HG02588 (cell line): Measurements from ENCODE around the gene CFAP74.
"Not testable (repeated sequence)": the region's sequence is repeated elsewhere in the genome, so short reads cannot be mapped to it uniquely, and the experiment has no call there.

ENCODE experiments used
- ATAC-seq: cut with Tn5 transposase; IDR thresholded peaks from one replicate; pipeline ENCODE4 v1.9.1; 2021; ENCODE audit warnings: mild to moderate bottlenecking, moderate library complexity; ENCODE audit not compliant: unreplicated experiment

The CFAP74 gene

DNA sequence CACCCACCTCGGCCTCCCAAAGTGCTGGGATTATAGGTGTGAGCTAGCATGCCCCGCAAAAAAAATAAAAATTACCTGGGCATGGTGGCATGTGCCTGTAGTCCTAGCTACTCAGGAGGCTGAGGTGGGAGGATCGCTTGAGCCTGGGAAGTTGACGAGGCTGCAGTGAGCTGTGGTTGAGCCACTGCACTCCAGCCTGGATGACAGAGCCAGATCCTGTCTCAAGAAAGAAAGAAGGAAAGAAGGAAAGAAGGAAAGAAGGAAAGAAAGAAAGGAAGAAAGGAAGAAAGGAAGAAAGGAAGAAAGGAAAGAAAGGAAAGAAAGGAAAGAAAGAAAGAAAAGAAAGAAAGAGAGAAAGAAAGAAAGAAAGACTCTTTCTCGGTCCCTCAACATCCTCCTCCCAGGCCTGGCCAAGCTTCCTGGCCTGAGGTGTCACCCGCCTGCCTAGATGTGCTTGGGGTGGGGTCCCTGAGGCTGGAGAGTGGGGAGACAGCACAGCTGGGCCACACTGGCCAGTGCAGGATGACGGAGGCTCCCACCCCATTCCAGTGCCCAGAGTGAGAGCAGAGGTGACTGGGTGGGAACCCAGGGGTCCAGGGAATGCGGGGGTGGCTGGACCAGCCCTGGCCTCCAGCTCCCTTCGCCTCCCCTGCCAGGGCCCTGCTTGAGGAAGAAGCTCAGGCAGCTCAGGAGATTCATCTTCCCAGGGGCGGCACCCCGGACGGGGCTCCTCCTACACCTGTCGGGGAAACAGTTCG lies 102.5 kb downstream of the CFAP74 start:
- ATAC-seq = no peak

DNA sequence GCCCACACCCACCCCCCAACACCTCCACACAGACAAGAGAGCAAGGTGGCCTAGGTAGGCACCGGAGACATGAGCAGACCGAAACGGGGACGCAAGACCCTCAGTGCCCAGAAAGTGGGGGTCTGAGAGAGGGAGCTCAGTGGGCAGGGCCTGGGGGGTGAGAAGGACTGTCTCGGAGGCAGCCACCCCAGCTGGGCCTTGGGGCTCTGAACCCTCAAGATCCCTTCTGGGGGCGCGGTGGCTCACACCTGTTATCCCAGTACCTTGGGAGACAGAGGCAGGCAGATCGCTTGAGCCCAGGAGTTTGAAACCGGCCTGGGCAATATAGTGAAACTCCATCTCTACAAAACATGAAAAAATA lies 103.6 kb downstream of the CFAP74 start:
- no peak for ATAC-seq

DNA sequence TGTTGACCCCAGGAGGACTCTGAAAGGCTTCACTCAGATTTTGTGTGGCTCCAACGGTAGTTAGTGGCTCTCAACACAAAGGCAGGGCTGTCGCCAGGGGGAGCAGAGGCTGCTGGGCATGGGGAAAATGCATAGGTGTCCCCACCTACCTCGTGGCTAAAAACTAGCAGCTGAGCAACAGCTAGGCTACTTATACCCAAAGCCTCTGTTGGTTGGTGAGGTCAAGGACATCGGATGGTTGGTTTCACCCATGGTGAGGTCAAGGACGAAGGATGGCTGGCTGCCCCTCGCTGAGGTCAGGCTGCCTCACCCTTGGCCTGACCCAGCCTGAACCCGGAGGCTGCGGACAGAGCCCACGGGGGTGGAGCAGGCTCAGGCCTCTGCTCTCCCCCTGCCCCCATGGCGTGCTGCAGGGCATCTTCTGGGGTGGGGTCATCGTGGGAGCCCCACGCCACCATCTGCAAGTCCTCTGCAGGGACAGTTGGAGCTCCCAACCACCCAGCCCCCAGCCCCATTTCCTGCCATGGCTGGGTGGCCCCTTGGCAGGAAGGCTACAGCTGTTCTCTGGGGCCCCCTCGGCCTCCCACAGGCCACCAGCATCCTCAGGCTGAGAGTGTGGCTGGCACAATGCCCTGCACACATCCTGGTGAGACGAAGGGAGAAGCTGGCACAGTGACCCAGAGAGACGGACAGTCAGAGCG lies 104.2 kb downstream of the CFAP74 start:
- no peak for ATAC-seq

DNA sequence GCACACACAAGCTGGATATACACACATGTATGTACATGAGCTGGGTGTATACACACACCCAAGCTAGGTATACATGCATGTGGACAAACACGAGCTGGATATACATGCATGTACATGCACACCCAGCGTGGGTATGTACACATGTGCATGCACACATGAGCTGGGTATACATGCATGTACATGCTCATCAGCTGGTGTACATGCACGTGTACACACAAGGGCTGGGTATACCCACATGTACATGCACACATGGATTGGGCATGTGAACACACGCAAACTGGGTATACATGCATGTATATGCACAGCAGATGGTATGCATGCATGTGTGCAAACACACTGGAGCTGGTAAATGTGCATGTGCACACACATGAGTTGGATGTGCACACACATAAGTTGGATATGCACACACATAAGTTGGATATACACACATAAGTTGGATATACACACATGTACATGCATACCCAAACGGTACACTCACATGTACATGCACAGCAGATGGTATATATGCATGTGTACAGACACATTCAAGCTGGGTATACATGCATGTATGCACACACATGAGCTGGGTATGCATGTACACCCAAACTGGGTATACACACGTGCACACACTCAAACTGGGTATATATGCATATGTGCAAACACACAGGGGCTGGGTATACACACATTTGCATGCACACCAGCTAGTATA lies 105.2 kb downstream of the CFAP74 start:
- ATAC-seq = no peak

DNA sequence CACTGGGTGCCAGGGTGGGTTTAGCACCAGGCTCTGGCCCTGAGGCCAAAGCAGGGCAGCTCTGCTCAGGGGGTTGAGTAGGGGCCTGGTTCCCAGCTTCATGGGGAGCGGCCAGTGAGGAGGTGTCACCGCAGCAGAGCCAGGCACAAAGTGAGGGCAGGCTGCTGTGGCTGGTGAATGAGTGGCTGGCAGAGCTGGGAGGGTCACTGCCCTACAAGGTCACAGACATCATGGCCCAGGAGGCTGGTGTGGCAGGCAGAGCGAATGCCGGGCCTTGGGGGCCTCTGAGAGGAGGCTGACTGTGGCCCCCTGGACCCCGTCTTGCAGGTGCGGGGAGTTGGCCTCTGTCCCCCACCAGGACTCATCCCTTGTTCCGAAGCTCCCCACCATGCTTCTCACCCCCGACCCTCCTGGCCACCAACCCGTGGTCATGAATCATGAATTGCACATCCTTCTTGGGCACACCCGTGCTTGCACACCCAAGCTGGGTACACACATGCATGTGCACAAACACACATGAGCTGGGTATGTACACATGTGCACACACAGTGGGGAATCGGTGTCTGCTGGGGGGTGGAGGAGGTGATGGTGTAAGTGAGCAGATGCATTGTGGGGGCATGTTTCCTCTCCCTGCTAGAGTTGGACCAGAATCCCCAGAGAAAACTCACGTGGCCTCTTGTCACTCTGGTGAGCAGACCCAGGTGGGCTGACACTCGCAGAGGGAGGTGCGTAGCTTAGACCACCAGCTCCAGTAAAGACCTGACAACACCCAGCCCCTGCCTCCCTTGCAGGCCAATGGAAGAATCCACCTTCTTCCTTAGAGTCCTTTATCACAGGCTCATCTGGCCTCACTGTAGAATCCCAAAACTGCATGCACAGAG lies 107.9 kb downstream of the CFAP74 start:
- ATAC-seq = no peak

DNA sequence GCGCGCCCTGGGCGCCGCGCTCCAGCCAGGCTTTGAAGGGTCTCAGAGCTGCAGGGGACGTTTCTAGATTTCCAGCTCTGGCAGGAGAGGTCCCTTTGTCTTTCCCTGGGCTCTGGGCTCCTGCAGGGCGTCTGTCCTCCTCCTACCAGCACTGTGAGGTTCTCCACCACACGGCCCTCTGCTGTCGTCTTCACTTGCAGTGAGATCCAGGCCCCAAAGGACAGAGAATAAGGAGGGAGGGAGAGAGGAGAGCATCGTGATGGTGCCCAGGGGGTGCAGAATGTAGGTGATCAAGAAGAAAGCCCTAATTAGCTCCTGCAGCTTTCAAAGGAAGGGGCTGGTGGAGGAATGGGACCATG lies 108.5 kb downstream of the CFAP74 start:
- no peak for ATAC-seq

DNA sequence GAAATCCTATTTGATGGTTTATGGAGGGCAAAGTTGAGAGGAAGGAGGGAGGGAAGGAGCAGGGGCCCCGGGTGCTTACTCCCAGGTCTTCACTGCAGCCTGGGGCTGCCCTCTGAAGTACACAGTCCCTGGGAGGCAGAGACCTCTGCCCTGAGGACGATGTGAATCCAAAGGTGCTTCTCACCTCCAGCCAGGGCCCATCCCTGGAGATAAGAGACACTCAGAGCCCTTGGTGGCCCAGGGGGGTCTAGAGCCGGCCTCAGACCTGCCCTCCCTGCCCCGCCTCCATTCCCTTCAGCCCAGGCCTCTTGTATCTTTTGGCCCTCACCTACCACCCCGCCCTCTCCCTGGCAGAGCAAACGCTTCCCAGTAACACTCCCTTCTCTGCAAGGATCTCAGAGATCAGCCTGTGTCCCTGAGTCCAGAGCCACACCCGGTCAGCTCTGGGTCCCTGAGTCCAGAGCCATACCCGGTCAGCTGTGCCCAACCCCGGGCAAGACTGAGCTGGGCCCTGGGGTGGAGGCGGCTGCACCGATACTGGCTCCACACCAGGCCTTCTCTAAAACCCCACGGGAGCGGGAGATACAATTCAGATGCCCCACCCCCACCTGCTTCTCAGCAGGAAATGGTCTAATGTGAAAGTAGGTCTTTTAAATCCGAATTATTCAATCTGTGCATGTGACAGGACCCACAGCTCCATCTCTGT lies 109.1 kb downstream of the CFAP74 start:
- ATAC-seq = no peak

DNA sequence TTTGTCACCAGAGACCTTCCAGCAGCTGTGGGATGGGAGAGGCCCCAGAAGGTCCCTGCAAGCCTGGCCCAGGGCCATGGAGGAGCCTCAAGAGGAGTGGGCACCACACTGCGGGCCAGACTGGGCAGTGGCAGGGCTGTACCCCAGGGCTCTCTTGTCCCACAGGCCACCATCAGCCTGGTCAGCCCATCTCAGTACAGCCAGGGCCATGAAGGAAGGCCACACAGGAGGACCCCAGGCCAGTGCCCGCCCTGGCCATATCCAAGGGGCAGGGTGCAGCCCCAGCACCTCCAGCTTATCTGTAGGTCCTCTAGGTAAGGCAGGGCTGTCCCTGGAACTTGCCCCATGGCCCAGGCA lies 109.6 kb downstream of the CFAP74 start:
- ATAC-seq = no peak

DNA sequence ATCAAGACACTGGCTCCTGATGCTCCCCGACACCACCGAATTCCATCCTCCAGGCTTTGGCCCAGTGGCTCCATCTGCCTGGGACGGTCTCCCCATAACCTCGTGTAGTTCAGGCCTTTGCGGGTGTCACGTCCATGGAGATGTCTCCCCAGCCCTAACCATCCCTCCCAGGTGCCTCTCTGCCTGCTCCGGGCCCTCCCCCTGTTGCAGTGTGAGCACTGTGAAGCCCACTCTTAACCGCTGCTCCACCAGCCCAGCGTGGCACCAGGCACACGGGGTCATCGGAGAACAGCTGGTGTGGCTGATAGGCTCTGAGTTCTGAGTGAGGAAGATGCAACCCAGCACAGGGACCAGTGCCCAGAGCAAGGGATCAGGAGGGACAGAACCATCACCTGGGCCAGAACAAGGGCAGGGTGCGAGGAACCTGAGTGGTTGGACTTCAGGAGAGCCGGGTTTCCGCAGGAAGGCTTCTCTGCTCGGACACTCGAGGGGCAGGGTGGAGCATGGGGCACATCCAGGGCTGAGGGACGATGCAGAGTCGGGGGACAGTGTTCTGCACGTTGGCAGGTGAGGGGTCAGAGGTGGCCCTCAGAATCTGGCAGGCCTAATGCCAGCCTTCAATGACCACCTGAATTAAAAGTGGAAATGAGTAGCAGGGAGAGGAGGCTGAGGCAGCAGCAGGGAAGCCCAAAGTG lies 110.1 kb downstream of the CFAP74 start:
- ATAC-seq = no peak

DNA sequence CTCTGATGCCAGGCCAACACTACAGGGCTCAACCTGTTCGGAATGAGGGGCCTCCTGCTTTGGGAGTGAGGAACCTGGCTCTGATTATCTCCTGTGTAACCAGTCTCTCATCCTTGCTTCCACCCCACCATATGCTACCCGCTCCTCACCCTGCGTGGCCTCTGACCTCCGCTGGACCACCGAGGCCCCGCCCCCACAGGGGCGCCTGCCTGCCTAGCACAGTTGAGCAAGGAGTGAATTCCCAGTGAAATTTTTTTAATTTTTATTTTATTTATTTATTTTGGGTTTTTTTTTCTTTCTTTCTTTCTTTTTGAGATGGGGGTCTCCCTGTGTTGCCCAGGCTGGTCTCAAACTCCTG lies 110.8 kb downstream of the CFAP74 start:
- ATAC-seq = no peak

DNA sequence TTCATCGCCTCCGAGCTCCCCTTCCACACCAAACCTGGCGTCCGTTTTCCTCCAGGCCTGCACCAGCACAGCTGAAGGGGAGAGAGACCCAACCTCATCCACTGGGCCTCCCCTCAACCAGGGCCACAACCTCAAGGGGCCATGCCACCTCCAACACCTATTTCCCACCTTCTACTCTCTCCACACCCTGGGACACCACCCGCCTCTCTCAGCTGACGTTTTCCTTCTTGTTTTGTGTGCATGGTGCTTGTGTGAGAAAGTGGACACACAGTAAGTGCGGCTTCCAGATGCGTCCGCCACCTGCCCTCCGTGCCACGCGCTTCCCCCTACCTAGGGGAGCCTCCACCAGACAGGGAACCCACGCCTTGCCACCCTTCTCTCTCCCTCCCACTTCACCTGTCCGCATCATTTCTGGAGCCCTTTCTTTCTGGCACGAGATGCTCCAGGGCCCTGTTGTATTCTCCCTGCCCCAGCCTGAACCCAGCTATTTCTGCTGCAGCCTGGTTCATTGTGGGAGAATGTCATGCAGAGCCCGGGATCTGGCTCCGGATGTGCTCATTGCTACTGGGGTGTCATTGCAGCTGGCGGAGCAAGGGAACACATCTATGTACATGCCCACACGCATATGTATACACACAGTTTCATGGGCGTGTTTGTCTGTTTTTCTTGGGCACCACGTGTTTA lies 111.4 kb downstream of the CFAP74 start:
- no peak for ATAC-seq

DNA sequence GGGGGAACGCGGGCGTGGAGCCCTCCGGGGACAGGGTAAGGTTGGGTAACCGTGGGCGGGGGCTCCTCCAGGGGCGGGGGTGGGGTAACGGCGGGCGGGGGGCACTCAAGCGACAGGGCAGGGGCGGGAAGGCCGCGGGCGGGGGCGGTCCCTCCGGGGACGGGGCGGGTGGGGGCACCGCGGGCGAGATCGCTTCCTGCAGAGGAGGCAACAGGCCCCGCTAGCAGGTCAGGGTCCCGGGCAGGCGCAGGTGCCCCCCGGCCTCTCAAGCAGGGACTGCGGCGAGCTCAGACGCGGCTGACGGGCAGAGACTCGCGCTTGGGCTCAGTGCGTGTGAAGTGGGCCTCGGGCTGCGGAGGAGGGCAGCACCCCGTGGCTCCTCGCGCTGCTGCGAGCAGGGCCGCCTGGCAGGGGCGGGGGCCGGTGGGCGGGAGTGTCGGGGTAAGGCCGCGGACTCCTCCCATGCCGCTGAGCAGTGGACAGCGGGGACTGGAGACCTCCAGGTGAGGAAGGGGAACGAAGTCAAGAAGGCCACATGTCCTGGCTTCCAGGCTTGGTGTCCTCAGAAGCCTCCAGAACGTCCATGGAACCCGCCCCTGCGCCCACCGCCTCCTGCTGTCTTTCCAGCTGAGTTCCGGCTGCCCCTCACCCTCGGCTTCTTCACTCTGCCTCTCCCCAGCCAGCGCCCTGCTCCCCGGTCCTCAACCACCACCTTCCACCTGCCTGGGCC lies 112.1 kb downstream of the CFAP74 start:
- ATAC-seq = peak; percentile 20

DNA sequence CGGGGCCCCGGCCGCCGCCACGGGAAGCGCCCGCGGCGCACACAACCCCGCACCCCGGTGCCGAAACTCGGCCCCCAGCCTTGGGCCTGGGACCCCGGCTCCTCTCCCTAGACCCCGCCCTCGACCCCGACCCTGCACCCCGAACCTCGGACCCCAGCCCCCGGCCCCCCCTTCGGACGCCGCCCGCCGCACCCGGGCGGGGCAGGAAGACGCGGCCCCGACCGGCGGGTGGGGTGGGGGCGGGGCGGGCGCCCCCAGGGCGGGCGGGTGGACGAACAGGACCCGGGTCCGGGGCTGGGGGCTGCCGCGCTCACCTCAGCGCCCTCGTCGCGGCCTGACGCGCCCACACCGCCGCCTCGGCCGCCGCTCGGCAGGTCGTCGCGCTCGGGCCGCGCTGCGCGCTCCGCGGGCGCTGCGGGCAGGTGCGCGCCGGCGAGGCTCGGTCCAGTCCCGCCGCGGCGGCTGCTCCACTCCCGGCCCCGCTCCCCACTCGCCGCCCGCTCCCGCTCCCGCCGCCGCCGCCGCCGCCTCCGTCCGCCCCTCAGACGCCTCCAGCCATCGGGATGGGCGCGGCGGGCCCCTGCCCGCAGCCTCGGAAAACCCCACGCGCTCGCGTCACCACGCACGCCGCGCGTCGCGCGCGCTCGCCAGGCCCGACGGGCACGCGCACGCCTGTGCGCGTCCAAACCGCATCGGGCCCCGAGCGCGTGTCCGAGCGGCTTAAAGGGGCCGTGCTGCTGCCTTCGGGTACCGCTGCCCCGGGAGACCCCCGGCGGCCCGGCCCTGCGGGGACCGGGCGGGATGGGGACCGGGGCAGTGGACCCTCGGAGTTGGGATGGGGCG lies 112.9 kb downstream of the CFAP74 start, which contains the start of gene GNB1:
GNB1 (minus strand) TSS at position 582 of the 843 bp plus-strand sequence. CDS start 65,634 bp downstream, outside the sequence.
- peak; percentile 67 for ATAC-seq

DNA sequence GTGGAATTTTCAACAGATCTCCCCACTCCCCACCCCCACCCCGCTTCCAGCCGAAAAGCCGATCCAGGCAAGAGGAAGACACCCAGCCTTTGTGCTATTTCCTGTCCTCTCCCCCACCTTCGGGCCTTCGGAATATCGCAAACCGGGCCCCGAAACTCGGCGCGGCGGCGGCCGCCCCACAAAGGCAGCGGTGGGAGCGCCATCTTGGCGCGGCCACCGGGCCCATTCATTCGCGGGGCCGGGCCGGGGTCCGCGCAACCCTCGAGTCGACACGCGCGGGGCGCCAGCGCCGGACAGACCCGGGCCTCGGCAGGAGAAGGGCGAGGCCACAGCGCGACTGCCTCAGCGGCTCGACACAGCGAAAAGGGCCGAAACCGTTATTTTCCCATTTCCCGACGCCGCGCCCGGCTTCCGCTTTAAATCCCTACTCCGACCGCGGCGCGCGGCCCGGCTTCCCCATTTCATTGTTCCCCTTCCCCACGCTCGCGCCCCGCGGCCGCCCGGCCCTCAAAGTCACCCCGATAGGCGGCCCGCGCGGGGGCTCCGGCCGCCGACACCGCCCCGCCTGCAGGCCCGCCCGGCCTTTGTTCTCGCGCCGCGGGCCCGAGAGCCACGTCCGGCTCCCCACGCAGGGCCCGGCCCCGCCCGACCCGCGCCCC lies 113.6 kb downstream of the CFAP74 start:
- peak; percentile 26 for ATAC-seq

DNA sequence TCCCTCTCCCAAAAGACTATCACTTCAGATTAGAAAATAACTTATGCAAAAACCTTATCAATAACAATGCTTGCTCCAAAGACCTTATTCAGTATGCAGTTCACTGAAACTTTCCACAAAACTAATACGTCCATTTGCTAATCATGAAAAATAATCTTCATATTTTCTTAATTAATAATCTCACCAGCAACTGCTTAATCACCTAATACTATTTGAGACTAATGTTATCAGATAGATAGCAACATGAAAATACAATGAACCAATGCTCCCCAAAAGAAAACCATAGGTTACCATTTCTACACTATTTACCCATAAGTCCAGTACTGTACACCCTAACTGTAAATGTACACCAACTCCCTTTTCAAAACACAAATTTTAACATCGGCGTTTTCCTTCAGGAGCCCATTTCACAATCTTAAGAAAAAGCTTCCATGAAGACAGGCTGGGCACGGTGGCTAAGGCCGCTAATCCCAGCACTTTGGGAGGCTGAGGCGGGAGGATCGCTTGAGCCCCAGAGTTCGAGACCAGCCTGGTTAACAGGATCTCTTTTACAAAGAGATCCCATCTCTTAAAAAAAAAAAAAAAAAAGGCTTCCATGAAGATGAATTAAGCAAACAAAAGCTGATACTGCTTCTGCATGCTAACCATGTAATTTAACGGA lies 114.4 kb downstream of the CFAP74 start:
- ATAC-seq = no peak

DNA sequence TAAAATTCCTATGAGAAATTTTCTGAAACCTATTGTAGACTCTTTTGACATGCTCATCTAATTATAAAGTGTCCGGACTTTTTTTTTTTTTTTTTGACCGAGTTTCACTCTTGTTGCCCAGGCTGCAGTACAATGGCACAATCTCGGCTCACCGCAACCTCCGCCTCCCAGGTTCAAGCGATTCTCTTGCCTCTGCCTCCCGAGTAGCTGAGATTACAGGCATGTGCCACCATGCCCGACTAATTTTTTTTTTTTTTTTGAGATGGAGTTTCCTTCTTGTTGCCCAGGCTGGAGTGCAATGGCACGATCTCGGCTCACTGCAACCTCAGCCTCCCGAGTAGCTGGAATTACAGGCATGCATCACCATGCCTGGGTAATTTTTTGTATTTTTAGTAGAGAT lies 119.7 kb downstream of the CFAP74 start:
- ATAC-seq = not testable (repeated sequence)
